WI38 (cell line): ENCODE data around the gene ASB6.

Experiments
- H3K4me3 ChIP-seq: 2 replicates; pipeline ENCODE4 v1.5.1; 2011; ENCODE audit warnings: low read depth, mild to moderate bottlenecking, control low read depth, low read length
- CTCF ChIP-seq: IDR thresholded peaks from 2 replicates; pipeline ENCODE4 v1.5.1; 2012; ENCODE audit warnings: low read depth, mild to moderate bottlenecking, control low read depth, low read length

Gene ASB6

GRCh38 chr9:129646252-129646651 is 4.3 kb upstream of the ASB6 start:
- TF ChIP-seq CTCF: no peak
- H3K4me3 ChIP-seq: no peak overlapping the region

- no peak for TF ChIP-seq CTCF
- H3K4me3 ChIP-seq: no peak overlapping the region
Observed at GRCh38 chr9:129644902-129645301, 3.0 kb upstream of the ASB6 start.

- TF ChIP-seq CTCF: no peak
Observed at GRCh38 chr9:129644365-129644764, 2.4 kb upstream of the ASB6 start.

GRCh38 chr9:129643706-129644105 is 1.8 kb upstream of the ASB6 start:
- TF ChIP-seq CTCF: no peak
- no peak overlapping the region for H3K4me3 ChIP-seq

More at GRCh38 chr9:129644365-129644764, 2.4 kb upstream of the ASB6 start:
- no peak overlapping the region for H3K4me3 ChIP-seq

- TF ChIP-seq CTCF: no peak
- H3K4me3 ChIP-seq: peak overlapping the region; percentile 97
Observed at GRCh38 chr9:129640871-129641749, 841 bp downstream of the ASB6 start.

GRCh38 chr9:129640086-129640870 is 1.7 kb downstream of the ASB6 start:
- TF ChIP-seq CTCF: no peak
- peak overlapping the region; percentile 97 for H3K4me3 ChIP-seq

GRCh38 chr9:129639756-129640085 is 2.2 kb downstream of the ASB6 start:
- no peak overlapping the region for H3K4me3 ChIP-seq
- no peak for TF ChIP-seq CTCF
